Neuron (in vitro differentiated cells): Measurements from ENCODE around the gene UBE2G1.
"Not testable (repeated sequence)": the region's sequence is repeated elsewhere in the genome, so short reads cannot be mapped to it uniquely, and the experiment has no call there.

Experiments used
- H2AFZ ChIP-seq: one replicate; pipeline ENCODE4 v1.6.1; 2013; ENCODE audit warnings: low read depth, mild to moderate bottlenecking, inconsistent platforms, low read length, moderate library complexity
- H3K27me3 ChIP-seq: one replicate; pipeline ENCODE4 v1.6.1; 2013; ENCODE audit warnings: low read length; ENCODE audit not compliant: insufficient read depth
- H3K36me3 ChIP-seq: one replicate; pipeline ENCODE4 v1.6.1; 2013; ENCODE audit warnings: low read length; ENCODE audit not compliant: insufficient read depth
- H3K4me1 ChIP-seq: one replicate; pipeline ENCODE4 v1.6.1; 2013; ENCODE audit warnings: low read length; ENCODE audit not compliant: insufficient read depth
- H3K4me3 ChIP-seq: 2 replicates; pipeline ENCODE4 v1.5.1; 2013; ENCODE audit warnings: mild to moderate bottlenecking, low read length, moderate library complexity
- H3K9me3 ChIP-seq: one replicate; pipeline ENCODE4 v1.6.1; 2013; ENCODE audit warnings: low read length

Gene UBE2G1

DNA sequence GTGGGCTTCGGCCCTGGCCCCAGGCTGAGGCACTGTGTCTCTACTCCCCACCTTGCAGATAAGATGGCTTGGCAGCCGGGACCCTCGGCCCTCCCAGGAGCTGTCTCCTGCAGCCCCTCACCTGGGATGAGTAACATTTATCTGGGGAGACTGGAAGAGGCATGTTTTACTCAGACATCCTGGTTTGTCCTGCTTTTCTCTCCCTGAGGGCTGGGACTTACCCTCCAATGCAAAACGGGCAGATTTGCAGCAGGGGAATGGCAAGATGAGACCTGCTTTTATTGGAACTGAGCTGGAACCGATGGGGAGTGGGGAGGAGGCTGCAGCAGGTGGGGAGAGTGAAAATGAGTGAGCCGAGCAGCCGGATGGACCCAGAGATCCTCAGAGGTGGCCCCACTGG, 27.3 kb upstream of the UBE2G1 start:
- Histone ChIP-seq H3K9me3 (no peaks in the 10 kb centered on the region), H3K27me3 (no peaks in the 10 kb centered on the region), H3K36me3 (no peaks in the 10 kb centered on the region), H3K4me1 (peaks cover 7% of the 10 kb centered on the region), H3K4me3 (no peak overlapping the region), H2AFZ (no peak overlapping the region)

DNA sequence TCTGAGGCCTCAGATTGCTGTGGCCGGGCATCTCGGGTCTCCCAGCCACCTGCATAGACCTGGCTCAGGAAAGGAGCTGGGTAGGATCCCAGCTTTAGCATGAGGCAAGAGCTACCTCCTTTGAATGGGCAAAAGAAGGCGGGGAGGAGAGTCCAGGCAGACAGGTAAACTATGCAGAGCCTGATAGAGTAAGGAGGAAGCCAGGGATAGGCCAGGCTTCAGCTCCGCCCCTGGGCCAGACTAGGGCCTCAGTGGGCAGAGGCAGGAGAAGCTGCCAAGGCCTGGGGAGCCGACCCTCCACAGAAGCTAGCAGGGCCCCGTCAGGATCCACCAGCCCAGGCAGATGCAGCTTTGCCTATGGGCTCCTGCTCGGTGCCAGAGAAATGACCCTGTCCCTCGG, 22.6 kb upstream of the UBE2G1 start:
- Histone ChIP-seq H3K4me1 (no peaks in the 10 kb centered on the region), H3K9me3 (no peaks in the 10 kb centered on the region), H2AFZ (no peak overlapping the region), H3K27me3 (no peaks in the 10 kb centered on the region), H3K36me3 (no peaks in the 10 kb centered on the region), H3K4me3 (no peak overlapping the region)

DNA sequence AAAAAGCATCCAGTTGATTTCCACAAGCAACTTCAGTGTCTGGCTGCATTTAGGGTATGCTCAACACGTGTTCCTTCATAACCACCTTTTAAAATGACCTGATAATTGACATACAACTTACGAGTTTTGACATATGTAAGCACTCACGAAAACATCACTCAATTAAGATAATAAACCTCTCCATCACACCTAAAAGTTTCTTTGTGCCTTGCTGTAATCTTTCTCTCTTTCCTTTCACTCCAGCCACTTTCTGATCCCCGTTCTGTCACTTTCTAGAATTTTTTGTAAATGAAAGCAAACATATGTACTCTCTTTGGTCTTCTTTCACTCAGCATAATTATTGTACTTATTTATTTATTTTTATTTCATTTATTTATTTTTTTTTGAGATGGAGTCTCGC, 20.7 kb upstream of the UBE2G1 start:
- no peaks in the 10 kb centered on the region for H3K9me3 ChIP-seq
- no peaks in the 10 kb centered on the region for H3K36me3 ChIP-seq
- no peaks in the 10 kb centered on the region for H3K27me3 ChIP-seq
- H2AFZ ChIP-seq = no peak overlapping the region
- no peak overlapping the region for H3K4me3 ChIP-seq
- H3K4me1 ChIP-seq = no peaks in the 10 kb centered on the region

DNA sequence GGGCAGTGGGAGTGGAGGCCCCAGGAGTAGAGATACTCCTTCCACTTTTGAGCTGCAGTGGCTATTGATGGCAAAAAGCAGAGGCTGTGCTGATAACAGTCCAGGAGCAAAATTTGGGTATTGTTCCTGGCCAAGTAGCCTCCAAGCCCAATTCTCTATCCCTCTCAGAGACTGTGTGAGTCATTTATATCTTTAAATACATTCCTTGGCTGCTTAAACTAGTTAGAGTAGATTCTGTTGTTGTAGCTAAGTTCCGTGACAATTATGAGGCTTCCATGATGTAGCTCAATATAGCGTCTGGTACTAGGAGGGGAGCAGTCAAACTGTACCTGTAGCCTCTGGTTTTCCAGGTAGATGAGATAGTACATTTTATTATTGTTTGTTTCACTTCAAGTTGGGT, 19.9 kb upstream of the UBE2G1 start:
- no peaks in the 10 kb centered on the region for H3K9me3 ChIP-seq

DNA sequence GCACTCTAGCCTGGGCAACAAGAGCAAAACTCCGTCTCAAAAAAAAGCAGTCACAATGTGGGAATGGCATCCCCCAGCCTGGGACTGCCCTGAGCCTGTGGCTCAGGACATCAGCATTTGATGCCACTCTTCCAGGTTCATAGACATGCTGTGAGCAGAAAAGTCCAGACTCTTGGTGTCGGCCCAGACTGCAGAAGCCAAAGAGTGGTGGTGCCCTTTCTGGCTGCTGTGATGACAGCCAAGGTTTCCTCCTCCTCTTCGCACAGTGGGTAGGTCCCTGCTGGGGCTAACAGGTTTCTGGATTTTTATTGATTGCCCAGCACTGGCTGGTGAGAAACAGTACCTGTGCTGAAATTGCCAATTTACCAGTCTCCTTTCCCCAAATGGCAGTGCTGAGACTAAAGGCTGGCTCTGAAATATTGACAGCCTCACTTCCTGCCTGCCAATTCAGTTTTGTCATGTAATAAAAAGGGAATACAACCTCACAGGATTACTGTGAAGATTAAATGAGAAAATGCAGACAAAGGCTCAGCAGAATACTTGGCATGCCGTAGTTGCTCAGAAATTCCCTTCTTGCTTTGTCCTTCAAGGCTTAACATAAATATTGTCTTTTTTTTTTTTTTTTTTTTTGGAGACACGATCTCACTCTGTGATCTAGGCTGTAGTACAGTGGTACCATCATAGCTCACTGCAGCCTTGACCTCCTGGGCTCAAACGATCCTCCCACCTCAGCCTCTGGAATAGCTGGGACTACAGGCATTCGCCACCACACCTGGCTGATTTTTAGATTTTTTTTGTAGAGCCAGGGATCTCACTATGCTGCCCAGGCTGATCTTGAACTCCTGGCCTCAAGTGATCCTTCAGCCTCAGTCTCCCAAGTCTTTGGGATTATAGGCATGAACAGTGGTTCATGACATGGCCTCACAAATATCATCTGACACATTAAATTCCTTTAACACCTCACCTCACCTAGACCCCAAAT, 15.5 kb upstream of the UBE2G1 start:
- H3K4me1 ChIP-seq = no peaks in the 10 kb centered on the region
- no peaks in the 10 kb centered on the region for H3K27me3 ChIP-seq
- H3K9me3 ChIP-seq = no peaks in the 10 kb centered on the region
- H3K4me3 ChIP-seq = no peak overlapping the region
- H2AFZ ChIP-seq = no peak overlapping the region
- no peaks in the 10 kb centered on the region for H3K36me3 ChIP-seq

More for the DNA sequence above, 19.9 kb upstream of the UBE2G1 start:
- Histone ChIP-seq H2AFZ (no peak overlapping the region), H3K4me1 (no peaks in the 10 kb centered on the region), H3K36me3 (no peaks in the 10 kb centered on the region), H3K27me3 (no peaks in the 10 kb centered on the region), H3K4me3 (no peak overlapping the region)

DNA sequence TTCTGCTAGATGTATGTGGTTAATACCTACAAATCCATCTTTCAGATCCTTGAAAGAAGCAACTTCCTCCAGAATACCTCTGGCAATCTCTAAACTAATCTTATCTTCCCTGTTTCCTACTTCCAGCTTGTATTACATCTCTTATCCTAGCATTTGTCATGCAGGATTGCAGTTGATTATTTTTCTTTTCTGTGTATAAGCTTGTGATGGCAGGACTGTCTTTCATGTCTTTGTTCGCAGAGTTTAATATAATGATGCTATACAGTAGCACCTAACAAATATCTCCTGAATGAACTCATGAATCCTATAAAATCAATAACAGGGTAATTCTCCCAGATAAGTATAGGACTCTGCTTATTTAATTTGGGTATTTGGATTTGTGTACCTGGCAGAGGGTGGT, 12.2 kb upstream of the UBE2G1 start:
- no peaks in the 10 kb centered on the region for H3K9me3 ChIP-seq
- no peak overlapping the region for H3K4me3 ChIP-seq
- no peaks in the 10 kb centered on the region for H3K4me1 ChIP-seq
- no peak overlapping the region for H2AFZ ChIP-seq
- H3K36me3 ChIP-seq = no peaks in the 10 kb centered on the region
- no peaks in the 10 kb centered on the region for H3K27me3 ChIP-seq

DNA sequence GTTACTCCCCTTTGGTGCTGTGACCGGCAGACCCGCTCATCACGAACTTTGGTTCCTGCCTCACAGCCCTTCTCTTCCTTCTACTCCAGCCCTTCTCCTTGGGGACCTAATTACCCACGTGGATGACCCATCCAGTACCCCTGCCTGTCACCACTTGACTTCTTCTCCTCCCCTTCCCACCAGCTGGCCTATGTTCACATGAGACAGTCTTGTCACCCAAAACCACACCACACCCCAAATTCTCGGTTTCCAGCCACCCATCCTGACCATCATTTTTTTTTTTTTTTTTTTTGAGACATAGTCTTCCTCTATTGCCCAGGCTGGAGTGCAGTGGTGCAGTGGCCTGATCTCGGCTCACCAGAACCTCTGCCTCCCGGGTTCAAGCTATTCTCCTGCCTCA, 10.8 kb upstream of the UBE2G1 start:
- H3K4me3 ChIP-seq, H3K9me3 ChIP-seq, H3K36me3 ChIP-seq, H3K27me3 ChIP-seq, H2AFZ ChIP-seq, H3K4me1 ChIP-seq: not testable (repeated sequence)

DNA sequence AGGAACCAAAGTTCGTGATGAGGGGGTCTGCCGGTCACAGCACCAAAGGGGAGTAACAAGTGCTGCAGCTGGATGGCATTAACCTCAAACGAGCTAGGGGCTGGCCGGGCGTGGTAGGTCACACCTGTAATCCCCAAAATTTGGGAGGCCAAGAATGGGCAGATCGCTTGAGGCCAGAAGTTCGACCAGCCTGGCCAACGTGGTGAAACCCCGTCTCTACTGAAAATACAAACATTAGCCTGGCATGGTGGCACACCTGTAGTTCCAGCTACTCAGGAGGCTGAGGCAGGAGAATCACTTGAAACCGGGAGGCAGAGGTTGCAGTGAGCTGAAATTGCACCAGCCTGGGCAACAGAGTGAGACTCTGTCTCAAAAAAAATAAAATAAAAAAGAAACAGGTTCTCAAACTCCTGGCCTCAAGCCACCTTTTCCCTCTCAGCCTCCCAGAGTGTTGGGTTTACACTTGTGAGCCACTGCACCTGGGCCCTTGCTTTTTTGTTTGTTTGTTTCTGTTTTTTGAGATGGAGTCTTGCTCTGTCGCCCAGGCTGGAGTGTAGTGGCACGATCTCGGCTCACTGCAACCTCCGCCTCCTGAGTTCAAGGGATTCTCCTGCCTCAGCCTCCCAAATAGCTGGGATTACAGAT, 9.4 kb upstream of the UBE2G1 start:
- not testable (repeated sequence) for H3K9me3 ChIP-seq, H3K36me3 ChIP-seq, H3K4me3 ChIP-seq, H2AFZ ChIP-seq, H3K27me3 ChIP-seq, H3K4me1 ChIP-seq

DNA sequence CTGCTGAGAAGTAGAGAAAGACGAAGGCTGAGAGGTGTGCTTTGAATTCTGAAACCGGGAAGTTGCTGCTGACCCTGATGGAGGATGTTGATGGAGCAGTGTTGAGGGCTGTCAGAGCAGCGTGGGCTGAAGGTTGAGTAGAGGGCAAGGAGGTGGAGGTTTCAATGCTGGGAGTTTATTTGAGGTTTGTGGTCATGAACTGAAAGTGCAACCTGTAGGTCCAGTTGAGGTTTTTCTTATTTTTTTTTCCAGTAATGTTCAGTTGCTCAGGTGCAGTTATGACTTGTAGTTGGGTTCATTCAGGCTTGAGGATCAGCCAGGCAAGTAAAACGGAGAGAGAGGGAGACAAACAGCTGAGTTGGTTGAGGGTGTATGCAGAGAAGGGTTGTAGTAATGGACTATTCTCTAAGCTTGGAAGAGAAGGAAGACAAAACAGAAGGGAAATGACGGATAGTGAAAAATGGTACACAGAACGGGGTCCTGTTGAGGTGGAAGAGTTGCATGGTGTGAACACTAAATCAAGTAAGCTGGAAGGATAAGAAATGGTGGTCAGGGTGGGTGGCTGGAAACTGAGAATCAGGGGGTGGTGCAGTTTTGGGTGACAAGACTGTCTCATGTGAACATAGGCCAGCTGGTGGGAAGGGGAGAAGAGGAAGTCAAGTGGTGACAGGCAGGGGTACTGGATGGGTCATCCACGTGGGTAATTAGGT, 8.7 kb upstream of the UBE2G1 start:
- Histone ChIP-seq H2AFZ (no peak overlapping the region), H3K4me1 (no peaks in the 10 kb centered on the region), H3K36me3 (no peaks in the 10 kb centered on the region), H3K27me3 (no peaks in the 10 kb centered on the region), H3K9me3 (no peaks in the 10 kb centered on the region), H3K4me3 (no peak overlapping the region)

DNA sequence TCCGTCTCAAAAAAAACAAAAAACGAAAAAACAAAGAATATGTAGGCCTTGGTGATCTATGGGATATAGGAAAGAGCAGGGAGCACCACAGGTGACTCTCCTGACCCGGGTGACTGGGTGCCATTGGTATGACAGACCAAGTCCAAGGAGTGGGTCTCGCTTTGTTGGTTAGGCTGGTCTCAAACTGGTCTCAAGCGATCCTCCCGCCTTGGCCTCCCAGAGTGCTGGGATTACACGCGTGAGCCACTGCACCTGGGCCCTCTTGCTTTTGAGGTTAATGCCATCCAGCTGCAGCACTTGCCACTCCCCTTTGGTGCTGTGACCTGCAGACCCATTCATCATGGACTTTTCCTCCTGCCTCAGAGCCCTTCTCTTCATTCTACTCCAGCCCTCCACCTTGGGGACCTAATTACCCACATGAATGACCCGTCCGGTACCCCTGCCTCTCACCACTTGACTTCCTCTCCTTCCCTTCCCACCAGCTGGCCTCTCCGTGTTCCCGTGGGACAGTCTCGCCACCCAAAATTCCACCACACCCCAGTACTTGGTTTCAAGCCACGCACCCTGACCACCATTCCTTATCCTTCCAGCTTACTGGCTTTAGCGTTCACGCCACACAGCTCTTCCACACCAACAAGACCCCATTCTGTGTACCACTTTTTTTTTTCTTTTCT, 3.2 kb upstream of the UBE2G1 start:
- H3K4me1 ChIP-seq = peaks cover 5% of the 10 kb centered on the region
- H3K4me3 ChIP-seq = no peak overlapping the region
- no peaks in the 10 kb centered on the region for H3K27me3 ChIP-seq
- H2AFZ ChIP-seq = no peak overlapping the region
- no peaks in the 10 kb centered on the region for H3K36me3 ChIP-seq
- no peaks in the 10 kb centered on the region for H3K9me3 ChIP-seq

DNA sequence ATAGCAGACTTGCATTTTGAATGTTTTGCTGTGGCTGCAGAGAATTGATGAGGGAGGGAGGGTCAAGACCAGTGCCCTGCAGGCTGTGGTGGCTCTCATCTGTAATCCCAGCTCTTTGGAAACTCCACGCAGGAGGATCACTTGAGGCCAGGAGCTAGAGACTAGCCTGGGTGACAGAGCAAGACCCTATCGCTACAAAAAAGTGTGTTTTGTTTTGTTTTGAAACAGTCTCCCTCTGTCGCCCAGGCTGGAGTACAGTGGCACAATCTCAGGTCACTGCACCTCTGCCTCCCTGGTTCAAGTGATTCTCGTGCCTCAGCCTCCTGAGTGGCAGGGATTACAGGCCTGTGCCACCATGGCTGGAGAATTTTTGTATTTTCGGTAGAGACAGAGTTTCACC, 1.9 kb upstream of the UBE2G1 start:
- peaks cover 6% of the 10 kb centered on the region for H3K4me1 ChIP-seq
- H3K4me3 ChIP-seq = no peak overlapping the region
- no peak overlapping the region for H2AFZ ChIP-seq
- no peaks in the 10 kb centered on the region for H3K27me3 ChIP-seq
- H3K9me3 ChIP-seq = no peaks in the 10 kb centered on the region
- H3K36me3 ChIP-seq = no peaks in the 10 kb centered on the region

DNA sequence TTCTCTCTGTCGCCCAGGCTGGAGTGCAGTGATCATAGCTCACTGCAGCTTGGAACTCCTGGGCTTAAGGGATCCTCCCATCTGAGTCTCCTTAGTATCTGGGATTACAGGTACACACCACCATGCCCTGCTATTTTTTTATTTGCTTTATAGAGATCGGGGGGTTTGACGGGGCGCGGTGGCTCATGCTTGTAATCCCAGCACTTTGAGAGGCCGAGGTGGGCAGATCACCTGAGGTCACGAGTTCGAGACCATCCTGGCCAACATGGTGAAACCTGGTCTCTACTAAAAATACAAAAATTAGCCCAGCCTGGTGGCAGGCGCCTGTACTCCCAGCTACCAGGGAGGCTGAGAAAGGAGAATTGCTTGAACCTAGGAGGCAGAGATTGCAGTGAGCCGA, 702 bp upstream of the UBE2G1 start:
- not testable (repeated sequence) for H3K36me3 ChIP-seq
- H3K4me3 ChIP-seq = peak overlapping the region; percentile 29

More for the DNA sequence above, 702 bp upstream of the UBE2G1 start:
- not testable (repeated sequence) for H3K27me3 ChIP-seq, H3K4me1 ChIP-seq, H3K9me3 ChIP-seq
- peak overlapping the region; percentile 74 for H2AFZ ChIP-seq
